ENCODE measurements around the gene MIDN.
"Not testable (repeated sequence)": the region's sequence is repeated elsewhere in the genome, so short reads cannot be mapped to it uniquely, and the experiment has no call there.

The MIDN gene

DNA sequence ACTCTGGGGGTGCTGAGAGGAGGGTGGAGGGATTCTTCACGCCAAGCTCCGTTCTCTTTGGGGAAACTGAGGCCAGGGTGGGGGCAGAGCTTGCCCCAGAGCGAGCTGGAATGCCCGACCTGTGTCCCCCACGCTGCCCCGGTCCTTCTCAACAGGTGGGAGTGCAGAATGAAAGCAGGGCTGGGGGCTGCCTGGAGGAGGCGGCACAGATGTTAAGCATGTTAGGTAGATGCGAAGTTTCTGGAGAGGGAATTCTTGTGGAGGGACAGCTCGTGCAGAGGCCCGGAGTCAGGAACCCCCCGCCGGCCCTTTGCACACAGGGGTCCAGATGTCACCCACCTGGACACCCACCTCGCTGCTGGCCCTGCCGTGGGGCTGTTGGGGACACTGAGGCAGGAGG lies 46.3 kb downstream of the MIDN start:
- Histone ChIP-seq H3K9ac (ENCODE audit: low read depth, low read length) (no peak overlapping the region), H3K9me3 (ENCODE audit: control insufficient read depth, insufficient read depth, low read length) (no peaks in the 10 kb centered on the region), H3K36me3 (ENCODE audit: insufficient read depth, low read length) (no peaks in the 10 kb centered on the region), H3K4me1 (ENCODE audit: insufficient read depth, low read length) (no peaks in the 10 kb centered on the region)

GRCh38 chr19:1295169-1296012 lies 47.0 kb downstream of the MIDN start:
- no peaks in the 10 kb centered on the region for H3K4me1 ChIP-seq (ENCODE audit: insufficient read depth, low read length)
- H3K9me3 ChIP-seq (ENCODE audit: control insufficient read depth, insufficient read depth, low read length) = no peaks in the 10 kb centered on the region
- no peaks in the 10 kb centered on the region for H3K36me3 ChIP-seq (ENCODE audit: insufficient read depth, low read length)
- H3K9ac ChIP-seq (ENCODE audit: low read depth, low read length) = peak overlapping the region; percentile 50; the same call in 1 of the 2 replicates

DNA sequence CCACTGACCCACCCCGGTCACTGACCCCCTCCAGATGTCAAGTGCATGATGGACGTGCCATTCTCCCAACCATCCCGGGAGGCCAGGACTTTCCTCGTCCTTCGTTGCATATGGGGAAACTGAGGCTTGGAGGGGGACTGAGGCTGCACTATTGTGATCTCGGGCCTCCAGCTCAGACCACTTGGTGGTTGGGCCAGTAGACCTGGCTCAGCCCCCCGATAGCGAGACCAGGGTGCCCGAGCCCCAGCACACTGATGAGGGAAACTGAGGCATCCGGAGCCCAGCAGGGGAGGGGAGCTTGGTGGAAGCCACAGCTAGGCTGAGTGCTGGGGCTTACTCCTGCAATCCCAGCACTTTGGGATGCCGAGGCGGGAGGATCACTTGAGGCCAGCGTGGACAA lies 47.7 kb downstream of the MIDN start:
- Histone ChIP-seq H3K36me3 (ENCODE audit: insufficient read depth, low read length) (no peaks in the 10 kb centered on the region), H3K9ac (ENCODE audit: low read depth, low read length) (no peak overlapping the region), H3K4me1 (ENCODE audit: insufficient read depth, low read length) (no peaks in the 10 kb centered on the region), H3K9me3 (ENCODE audit: control insufficient read depth, insufficient read depth, low read length) (no peaks in the 10 kb centered on the region)

GRCh38 chr19:1296575-1297271 lies 48.3 kb downstream of the MIDN start:
- H3K9me3 ChIP-seq (ENCODE audit: control insufficient read depth, insufficient read depth, low read length) = no peaks in the 10 kb centered on the region
- no peak overlapping the region for H3K9ac ChIP-seq (ENCODE audit: low read depth, low read length)
- H3K36me3 ChIP-seq (ENCODE audit: insufficient read depth, low read length) = no peaks in the 10 kb centered on the region
- no peaks in the 10 kb centered on the region for H3K4me1 ChIP-seq (ENCODE audit: insufficient read depth, low read length)

DNA sequence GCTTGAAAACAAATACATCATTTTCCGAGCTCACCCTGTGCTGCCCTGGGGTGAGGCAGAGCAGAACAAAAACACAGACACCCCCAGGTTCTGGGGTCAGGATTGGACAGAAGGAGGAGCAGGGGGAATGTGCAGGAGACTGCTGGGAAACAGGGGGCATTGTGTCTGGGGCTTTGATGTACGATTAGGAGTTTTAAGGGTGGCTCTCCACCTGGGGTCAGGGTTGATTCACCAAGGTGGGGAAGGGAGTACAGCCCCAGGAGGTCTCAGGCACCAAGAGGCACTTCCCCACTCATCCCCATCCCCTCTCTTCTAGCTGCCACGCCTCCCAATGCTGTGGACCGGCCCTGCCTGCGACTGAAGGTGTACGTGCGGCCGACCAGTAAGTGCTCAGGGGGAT lies 49.9 kb downstream of the MIDN start:
- no peaks in the 10 kb centered on the region for H3K9me3 ChIP-seq (ENCODE audit: control insufficient read depth, insufficient read depth, low read length)
- H3K36me3 ChIP-seq (ENCODE audit: insufficient read depth, low read length) = no peaks in the 10 kb centered on the region
- no peak overlapping the region for H3K9ac ChIP-seq (ENCODE audit: low read depth, low read length)
- H3K4me1 ChIP-seq (ENCODE audit: insufficient read depth, low read length) = no peaks in the 10 kb centered on the region

- Histone ChIP-seq H3K36me3 (ENCODE audit: insufficient read depth, low read length) (no peaks in the 10 kb centered on the region), H3K4me1 (ENCODE audit: insufficient read depth, low read length) (no peaks in the 10 kb centered on the region), H3K9ac (ENCODE audit: low read depth, low read length) (no peak overlapping the region), H3K9me3 (ENCODE audit: control insufficient read depth, insufficient read depth, low read length) (no peaks in the 10 kb centered on the region)
Observed at GRCh38 chr19:1299801-1300200, 51.4 kb downstream of the MIDN start.

- Histone ChIP-seq H3K9ac (ENCODE audit: low read depth, low read length) (no peak overlapping the region), H3K4me1 (ENCODE audit: insufficient read depth, low read length) (no peaks in the 10 kb centered on the region), H3K36me3 (ENCODE audit: insufficient read depth, low read length) (no peaks in the 10 kb centered on the region)
Observed at GRCh38 chr19:1300744-1301490, 52.5 kb downstream of the MIDN start.

GRCh38 chr19:1302533-1303239 lies 54.3 kb downstream of the MIDN start:
- no peaks in the 10 kb centered on the region for H3K36me3 ChIP-seq (ENCODE audit: insufficient read depth, low read length)
- no peaks in the 10 kb centered on the region for H3K9me3 ChIP-seq (ENCODE audit: control insufficient read depth, insufficient read depth, low read length)
- H3K4me1 ChIP-seq (ENCODE audit: insufficient read depth, low read length) = no peaks in the 10 kb centered on the region
- H3K9ac ChIP-seq (ENCODE audit: low read depth, low read length) = no peak overlapping the region

More at GRCh38 chr19:1300744-1301490, 52.5 kb downstream of the MIDN start:
- H3K9me3 ChIP-seq (ENCODE audit: control insufficient read depth, insufficient read depth, low read length) = no peaks in the 10 kb centered on the region

DNA sequence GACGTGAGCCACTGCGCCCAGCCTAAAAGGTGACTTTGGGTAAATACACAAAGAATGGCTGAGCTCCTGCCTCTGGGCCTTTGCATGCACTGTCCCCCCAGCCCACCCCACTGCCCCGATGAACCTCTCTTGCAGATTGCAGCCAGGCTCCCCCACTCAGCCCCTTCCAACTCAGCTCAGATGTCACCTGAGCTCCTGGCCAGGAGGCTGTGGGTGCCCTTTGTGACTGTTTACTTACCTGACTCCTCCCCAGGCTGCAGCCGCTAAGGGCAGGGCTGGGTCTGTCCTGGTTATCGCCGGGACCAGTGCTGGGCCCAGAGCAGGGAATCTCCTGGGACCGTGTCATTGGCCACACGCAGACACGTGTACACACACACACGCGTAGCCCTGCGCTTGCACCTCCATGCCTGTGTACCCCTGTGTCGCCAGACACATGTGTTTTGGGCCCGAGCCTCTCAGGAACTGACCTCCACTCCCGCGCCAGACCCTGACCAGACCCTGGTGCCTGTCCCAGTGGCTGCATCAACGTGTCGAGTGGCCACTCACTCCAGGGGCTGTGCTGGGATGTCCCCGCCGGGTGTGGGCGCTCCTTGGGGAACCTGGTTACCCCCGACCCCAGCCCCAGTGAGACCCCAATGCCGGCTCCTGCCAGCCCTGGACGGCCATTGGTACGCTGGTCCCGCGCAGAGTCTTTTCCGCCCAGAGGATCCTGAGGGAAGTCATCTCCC lies 56.0 kb downstream of the MIDN start:
- no peaks in the 10 kb centered on the region for H3K4me1 ChIP-seq (ENCODE audit: insufficient read depth, low read length)
- no peaks in the 10 kb centered on the region for H3K36me3 ChIP-seq (ENCODE audit: insufficient read depth, low read length)
- no peaks in the 10 kb centered on the region for H3K9me3 ChIP-seq (ENCODE audit: control insufficient read depth, insufficient read depth, low read length)
- no peak overlapping the region for H3K9ac ChIP-seq (ENCODE audit: low read depth, low read length)

DNA sequence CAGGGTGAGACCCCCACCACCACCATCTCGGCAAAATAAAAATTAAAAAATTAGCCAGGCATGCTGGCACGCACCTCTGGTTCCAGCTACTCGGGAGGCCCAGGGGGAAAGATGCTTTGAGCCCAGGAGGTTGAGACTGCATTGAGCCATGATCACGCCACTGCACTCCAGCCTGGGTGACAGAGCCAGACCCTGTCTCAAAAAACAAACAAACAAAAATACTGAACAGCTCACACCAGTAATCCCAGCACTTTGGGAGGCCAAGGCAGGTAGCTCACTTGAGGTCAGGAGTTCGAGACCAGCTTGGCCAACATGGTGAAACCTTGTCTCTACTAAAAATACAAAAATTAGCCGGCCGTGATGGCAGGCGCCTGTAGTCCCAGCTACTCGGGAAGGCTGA lies 57.0 kb downstream of the MIDN start:
- not testable (repeated sequence) for H3K4me1 ChIP-seq (ENCODE audit: insufficient read depth, low read length); H3K9me3 ChIP-seq (ENCODE audit: control insufficient read depth, insufficient read depth, low read length); H3K9ac ChIP-seq (ENCODE audit: low read depth, low read length); H3K36me3 ChIP-seq (ENCODE audit: insufficient read depth, low read length)

- no peaks in the 10 kb centered on the region for H3K4me1 ChIP-seq (ENCODE audit: insufficient read depth, low read length)
- H3K9ac ChIP-seq (ENCODE audit: low read depth, low read length) = no peak overlapping the region
- H3K36me3 ChIP-seq (ENCODE audit: insufficient read depth, low read length) = no peaks in the 10 kb centered on the region
- H3K9me3 ChIP-seq (ENCODE audit: control insufficient read depth, insufficient read depth, low read length) = no peaks in the 10 kb centered on the region
Observed at GRCh38 chr19:1307320-1307719, 58.9 kb downstream of the MIDN start.

- Histone ChIP-seq H3K9me3 (ENCODE audit: control insufficient read depth, insufficient read depth, low read length) (no peaks in the 10 kb centered on the region), H3K4me1 (ENCODE audit: insufficient read depth, low read length) (no peaks in the 10 kb centered on the region)
Observed at GRCh38 chr19:1307755-1308303, 59.4 kb downstream of the MIDN start.

GRCh38 chr19:1308718-1309117 lies 60.3 kb downstream of the MIDN start:
- Histone ChIP-seq H3K4me1 (ENCODE audit: insufficient read depth, low read length) (no peaks in the 10 kb centered on the region; the same call in 1 of the 2 replicates), H3K9me3 (ENCODE audit: control insufficient read depth, insufficient read depth, low read length) (no peaks in the 10 kb centered on the region), H3K9ac (ENCODE audit: low read depth, low read length) (no peak overlapping the region)

More at GRCh38 chr19:1307755-1308303, 59.4 kb downstream of the MIDN start:
- Histone ChIP-seq H3K9ac (ENCODE audit: low read depth, low read length) (no peak overlapping the region), H3K36me3 (ENCODE audit: insufficient read depth, low read length) (no peaks in the 10 kb centered on the region)

More at GRCh38 chr19:1308718-1309117, 60.3 kb downstream of the MIDN start:
- no peaks in the 10 kb centered on the region for H3K36me3 ChIP-seq (ENCODE audit: insufficient read depth, low read length)
